WTC11 (cell line): ENCODE measurements around the gene APOBEC2. TPM values are rescaled to one million over a fixed set of nuclear protein-coding genes. Genes with fewer than 3 reads are reported as not detected.
"Not testable (repeated sequence)": the region's sequence is repeated elsewhere in the genome, so short reads cannot be mapped to it uniquely, and the experiment has no call there.

Source experiments
- ATAC-seq: fragments of 200-7000 bp; cut with Tn5 transposase; 2 replicates; pipeline ENCODE4 v1.10.0; 2021; ENCODE audit warnings: mild to moderate bottlenecking, moderate library complexity
- CTCF ChIA-PET: fragments of 300-600 bp; sonication (Branson Sonifier 250); formaldehyde crosslinking; loops from one replicate; lab custom pipeline; 2021; ENCODE audit warnings: antibody characterized with exemption; lab: Charles Lee
- POLR2A ChIA-PET: fragments of 350-600 bp; sonication (Branson Sonifier 250); formaldehyde crosslinking; loops from one replicate; lab custom pipeline; 2021; ENCODE audit warnings: antibody characterized with exemption; lab: Charles Lee
- DNase-seq: peaks from one replicate; pipeline ENCODE4 v3.0.0; 2021; ENCODE audit warnings: low spot score
- H3K27ac Mint-ChIP-seq: 2 replicates; pipeline ENCODE4 v1.8.0; 2021; ENCODE audit warnings: mixed read lengths
- H3K27me3 Mint-ChIP-seq: 2 replicates; pipeline ENCODE4 v1.8.0; 2021; ENCODE audit warnings: low read depth, mild to moderate bottlenecking, moderate library complexity, mixed read lengths
- H3K36me3 Mint-ChIP-seq: 2 replicates; pipeline ENCODE4 v1.8.0; 2021; ENCODE audit warnings: mixed read lengths
- H3K4me1 Mint-ChIP-seq: 2 replicates; pipeline ENCODE4 v1.8.0; 2022; ENCODE audit warnings: mixed read lengths
- H3K4me3 Mint-ChIP-seq: 2 replicates; pipeline ENCODE4 v1.8.0; 2021; ENCODE audit warnings: mild to moderate bottlenecking, moderate library complexity, mixed read lengths
- H3K9me3 Mint-ChIP-seq: 2 replicates; pipeline ENCODE4 v1.8.0; 2021; ENCODE audit warnings: mixed read lengths
- AFF4 ChIP-seq: sonication (generic); formaldehyde crosslinking; IDR thresholded peaks from 2 replicates; pipeline ENCODE4 v1.8.1; 2023; ENCODE audit warnings: mild to moderate bottlenecking, missing genetic modification reagents, borderline replicate concordance
- ARID4B ChIP-seq: sonication (generic); formaldehyde crosslinking; IDR thresholded peaks from 2 replicates; pipeline ENCODE4 v1.8.0; 2023; ENCODE audit warnings: missing genetic modification reagents, mild to moderate bottlenecking, borderline replicate concordance
- ATF1 ChIP-seq: sonication (generic); formaldehyde crosslinking; IDR thresholded peaks from 2 replicates; pipeline ENCODE4 v1.8.1; 2023; ENCODE audit warnings: mild to moderate bottlenecking, moderate library complexity, missing genetic modification reagents
- E2F5 ChIP-seq: sonication (generic); formaldehyde crosslinking; IDR thresholded peaks from 2 replicates; pipeline ENCODE4 v1.8.1; 2022; ENCODE audit warnings: mild to moderate bottlenecking, moderate library complexity, missing genetic modification reagents
- ESRRA ChIP-seq: sonication (generic); formaldehyde crosslinking; IDR thresholded peaks from 2 replicates; pipeline ENCODE4 v1.8.1; 2022; ENCODE audit warnings: mild to moderate bottlenecking, missing genetic modification reagents, borderline replicate concordance
- FOXP4 ChIP-seq: sonication (generic); formaldehyde crosslinking; IDR thresholded peaks from 2 replicates; pipeline ENCODE4 v1.8.0; 2022; ENCODE audit warnings: mild to moderate bottlenecking, missing genetic modification reagents
- GABPB1 ChIP-seq: sonication (generic); formaldehyde crosslinking; IDR thresholded peaks from 2 replicates; pipeline ENCODE4 v1.8.1; 2023; ENCODE audit warnings: mild to moderate bottlenecking, missing genetic modification reagents
- HMGA2 ChIP-seq: fragments of 250-450 bp; sonication (Bioruptor Pico); IDR thresholded peaks from 2 replicates; pipeline ENCODE4 v1.4.0; 2021; ENCODE audit warnings: mild to moderate bottlenecking, moderate library complexity
- JAZF1 ChIP-seq: fragments of 250-450 bp; sonication (Bioruptor Pico); IDR thresholded peaks from 2 replicates; pipeline ENCODE4 v1.9.0; 2021; ENCODE audit warnings: moderate library complexity, mild to moderate bottlenecking, inconsistent platforms
- NFE2L1 ChIP-seq: sonication (generic); formaldehyde crosslinking; IDR thresholded peaks from 2 replicates; pipeline ENCODE4 v1.8.1; 2023; ENCODE audit warnings: missing genetic modification reagents
- SOX15 ChIP-seq: fragments of 250-450 bp; sonication (Bioruptor Pico); IDR thresholded peaks from 2 replicates; pipeline ENCODE4 v1.9.0; 2021; ENCODE audit warnings: mild to moderate bottlenecking
- TEAD1 ChIP-seq: sonication (generic); formaldehyde crosslinking; IDR thresholded peaks from 2 replicates; pipeline ENCODE4 v1.8.0; 2022; ENCODE audit warnings: mild to moderate bottlenecking, missing genetic modification reagents
- TP53 ChIP-seq: sonication (generic); formaldehyde crosslinking; IDR thresholded peaks from 2 replicates; pipeline ENCODE4 v1.8.1; 2023; ENCODE audit warnings: mild to moderate bottlenecking, missing genetic modification reagents
- ZNF396 ChIP-seq: fragments of 250-450 bp; sonication (Bioruptor Pico); IDR thresholded peaks from 2 replicates; pipeline ENCODE4 v1.8.0; 2021; ENCODE audit warnings: mild to moderate bottlenecking, moderate library complexity, borderline replicate concordance
- total RNA-seq: library from RNA; stranded (reverse); gene quantifications from 3 replicates; pipeline ENCODE4 v1.2.3, GENCODE V29; 2021

Gene APOBEC2
- total RNA-seq, 1 experiment from 2014 or later: not detected

GRCh38 chr6:41011673-41012072 is 41.3 kb upstream of the APOBEC2 start (continued):
- no peak for TF ChIP-seq ARID4B

- ChIA-PET CTCF (interaction anchor here (0.5 to 2.5 kb wide), 3 partner anchors 14 to 31 kb away, joined by 3 to 18 read pairs (median 3); no protein-coding TSS in a partner anchor), POLR2A (no interaction called here)
- TF ChIP-seq HMGA2 (CRISPR knock-in tag) (no peak), FOXP4 (CRISPR knock-in tag) (no peak), SOX15 (CRISPR knock-in tag) (no peak), JAZF1 (CRISPR knock-in tag) (no peak), ZNF396 (no peak), TP53 (CRISPR knock-in tag) (no peak), TEAD1 (CRISPR knock-in tag) (no peak), ESRRA (CRISPR knock-in tag) (no peak), AFF4 (CRISPR knock-in tag) (no peak)
- H3K4me3 Mint-ChIP-seq: no peak overlapping the region
- DNase-seq: no peak
- no peaks in the 10 kb centered on the region for H3K36me3 Mint-ChIP-seq
- peaks cover 13% of the 10 kb centered on the region for H3K9me3 Mint-ChIP-seq
- H3K4me1 Mint-ChIP-seq: peaks cover 7% of the 10 kb centered on the region; the same call in 1 of the 2 replicates
- no peak for ATAC-seq
- no peak overlapping the region for H3K27ac Mint-ChIP-seq
- H3K27me3 Mint-ChIP-seq: peaks cover 3% of the 10 kb centered on the region; the same call in 1 of the 2 replicates
These were observed 39.4 kb upstream of the APOBEC2 start for GRCh38 chr6:41013466-41014153.

GRCh38 chr6:41014780-41015179 is 38.2 kb upstream of the APOBEC2 start:
- TF ChIP-seq ATF1 (CRISPR knock-in tag) (no peak), NFE2L1 (no peak), GABPB1 (no peak), E2F5 (CRISPR knock-in tag) (no peak)
- ChIA-PET POLR2A (no interaction called here), CTCF (interaction anchor here (0.8 to 2.5 kb wide), 4 partner anchors 13 to 24 kb away, joined by 3 to 18 read pairs (median 4); partner anchors contain the start of gene UNC5CL)
- Mint-ChIP-seq H3K9me3 (peaks cover 13% of the 10 kb centered on the region), H3K36me3 (no peaks in the 10 kb centered on the region), H3K27me3 (peaks cover 3% of the 10 kb centered on the region; the same call in 1 of the 2 replicates), H3K27ac (no peak overlapping the region), H3K4me1 (peaks cover 7% of the 10 kb centered on the region; the same call in 1 of the 2 replicates), H3K4me3 (no peak overlapping the region)
- ATAC-seq (no peak), DNase-seq (no peak)

- H3K4me3 Mint-ChIP-seq, H3K27ac Mint-ChIP-seq, H3K36me3 Mint-ChIP-seq, H3K4me1 Mint-ChIP-seq, H3K27me3 Mint-ChIP-seq, ATAC-seq, DNase-seq: not testable (repeated sequence)
- H3K9me3 Mint-ChIP-seq: peaks cover 14% of the 10 kb centered on the region
- ChIA-PET CTCF (interaction anchor here (1.4 to 2.5 kb wide), 2 partner anchors 12 to 104 kb away, joined by 4 to 18 read pairs; no protein-coding TSS in a partner anchor), POLR2A (interaction anchor here (0.7 kb wide), 1 partner anchor 164 kb away, joined by 3 read pairs; no protein-coding TSS in a partner anchor)
These were observed 37.1 kb upstream of the APOBEC2 start for GRCh38 chr6:41015860-41016259.
